ENCODE results near the gene PPM1A.
A peak's percentile ranks its signal among the peaks of the same experiment; 100 is the strongest.

PPM1A gene

DNA sequence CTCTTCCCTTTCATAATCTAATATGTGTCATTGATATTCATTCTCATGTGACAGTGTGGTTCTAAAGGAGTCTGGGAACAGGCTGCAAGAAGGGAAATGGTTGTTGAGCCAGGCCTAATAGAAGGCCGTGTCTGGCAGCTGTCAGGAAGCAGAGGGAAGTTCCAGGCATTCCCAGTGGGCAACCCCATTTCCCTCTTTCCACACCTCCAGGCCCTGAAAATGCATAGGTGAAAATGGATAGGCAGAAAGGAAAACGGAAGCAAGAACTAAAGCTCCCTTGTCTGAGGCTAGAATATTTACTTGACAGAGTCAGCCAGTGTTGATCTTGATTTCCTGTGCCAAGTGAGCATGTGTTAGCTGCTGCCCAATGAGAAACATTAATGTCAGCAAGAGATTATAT, 97.7 kb downstream of the PPM1A start:
- Histone ChIP-seq H3K9me3 (ENCODE audit: insufficient read depth, low read length) (no peaks in the 10 kb centered on the region), H4K20me1 (ENCODE audit: low read depth, low read length) (no peaks in the 10 kb centered on the region), H3K9ac (ENCODE audit: low read length) (no peak overlapping the region), H3K36me3 (ENCODE audit: low read length) (no peaks in the 10 kb centered on the region), H3K9me2 (replicated peaks; ENCODE audit: insufficient read depth, low read length) (no peaks in the 10 kb centered on the region), H3K27ac (ENCODE audit: low read depth, low read length) (no peak overlapping the region), H3K27me3 (ENCODE audit: low read length) (no peaks in the 10 kb centered on the region), H3K4me3 (ENCODE audit: insufficient read depth, low read length, poor library complexity, severe bottlenecking) (no peak overlapping the region), H3F3A (ENCODE audit: insufficient read depth) (no peaks in the 10 kb centered on the region), H3K79me2 (ENCODE audit: insufficient read depth, low read length) (no peaks in the 10 kb centered on the region), H2AFZ (ENCODE audit: low read depth, low read length, severe bottlenecking) (no peak overlapping the region), H3K4me2 (ENCODE audit: low read depth, low read length, poor library complexity, severe bottlenecking) (no peak overlapping the region)
- TF ChIP-seq EZH2phosphoT487 (conservative IDR thresholded peaks at IDR 0.05; ENCODE audit: low read length): no peak
- TF ChIP-seq, protein P1, sequence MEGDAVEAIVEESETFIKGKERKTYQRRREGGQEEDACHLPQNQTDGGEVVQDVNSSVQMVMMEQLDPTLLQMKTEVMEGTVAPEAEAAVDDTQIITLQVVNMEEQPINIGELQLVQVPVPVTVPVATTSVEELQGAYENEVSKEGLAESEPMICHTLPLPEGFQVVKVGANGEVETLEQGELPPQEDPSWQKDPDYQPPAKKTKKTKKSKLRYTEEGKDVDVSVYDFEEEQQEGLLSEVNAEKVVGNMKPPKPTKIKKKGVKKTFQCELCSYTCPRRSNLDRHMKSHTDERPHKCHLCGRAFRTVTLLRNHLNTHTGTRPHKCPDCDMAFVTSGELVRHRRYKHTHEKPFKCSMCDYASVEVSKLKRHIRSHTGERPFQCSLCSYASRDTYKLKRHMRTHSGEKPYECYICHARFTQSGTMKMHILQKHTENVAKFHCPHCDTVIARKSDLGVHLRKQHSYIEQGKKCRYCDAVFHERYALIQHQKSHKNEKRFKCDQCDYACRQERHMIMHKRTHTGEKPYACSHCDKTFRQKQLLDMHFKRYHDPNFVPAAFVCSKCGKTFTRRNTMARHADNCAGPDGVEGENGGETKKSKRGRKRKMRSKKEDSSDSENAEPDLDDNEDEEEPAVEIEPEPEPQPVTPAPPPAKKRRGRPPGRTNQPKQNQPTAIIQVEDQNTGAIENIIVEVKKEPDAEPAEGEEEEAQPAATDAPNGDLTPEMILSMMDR (IDR thresholded peaks at IDR 0.05; ENCODE audit: insufficient read depth, low read length, poor library complexity, severe bottlenecking): no peak

DNA sequence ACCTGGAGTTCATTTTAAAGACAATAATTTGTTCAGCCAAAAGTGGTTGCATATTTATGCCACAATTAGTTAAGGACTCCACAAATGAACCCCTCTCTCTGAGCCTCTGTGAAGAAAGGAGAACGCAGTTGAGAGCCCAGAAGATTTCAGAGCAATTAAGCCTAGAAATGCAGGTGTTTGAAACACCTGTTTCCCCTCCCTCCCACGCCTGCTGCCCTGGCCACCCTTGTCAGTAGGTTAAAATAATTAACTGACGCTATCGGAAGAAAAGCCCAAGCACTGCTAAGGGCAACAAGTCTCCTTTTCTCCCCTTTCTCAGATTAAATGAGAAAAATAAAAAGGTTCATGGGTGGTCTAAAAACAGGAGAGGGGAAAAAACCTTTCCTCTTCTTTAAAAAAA, 99.2 kb downstream of the PPM1A start:
- H3K9ac ChIP-seq (ENCODE audit: low read length): no peak overlapping the region
- peak overlapping the region; percentile 19; the same call in 1 of the 2 replicates for H3K27ac ChIP-seq (ENCODE audit: low read depth, low read length)
- no peak overlapping the region for H3K4me2 ChIP-seq (ENCODE audit: low read depth, low read length, poor library complexity, severe bottlenecking)
- no peaks in the 10 kb centered on the region for H3K36me3 ChIP-seq (ENCODE audit: low read length)
- H3K27me3 ChIP-seq (ENCODE audit: low read length): no peaks in the 10 kb centered on the region
- no peaks in the 10 kb centered on the region for H3F3A ChIP-seq (ENCODE audit: insufficient read depth)
- TF ChIP-seq, protein P1 (IDR thresholded peaks at IDR 0.05; ENCODE audit: insufficient read depth, low read length, poor library complexity, severe bottlenecking): no peak
- no peak for TF ChIP-seq EZH2phosphoT487 (conservative IDR thresholded peaks at IDR 0.05; ENCODE audit: low read length)
- H3K4me3 ChIP-seq (ENCODE audit: insufficient read depth, low read length, poor library complexity, severe bottlenecking): no peak overlapping the region
- no peaks in the 10 kb centered on the region for H4K20me1 ChIP-seq (ENCODE audit: low read depth, low read length)
- H2AFZ ChIP-seq (ENCODE audit: low read depth, low read length, severe bottlenecking): no peak overlapping the region
- H3K9me3 ChIP-seq (ENCODE audit: insufficient read depth, low read length): no peaks in the 10 kb centered on the region
- no peaks in the 10 kb centered on the region for H3K9me2 ChIP-seq (replicated peaks; ENCODE audit: insufficient read depth, low read length)
- H3K79me2 ChIP-seq (ENCODE audit: insufficient read depth, low read length): no peaks in the 10 kb centered on the region
